Central memory CD8-positive, alpha-beta T cell (primary cell): ENCODE data around the gene CCDC88B.

Source experiments
- ATAC-seq: fragments of 150-1000 bp; cut with Tn5 transposase; replicated peaks from 2 replicates; pipeline ENCODE4 v1.10.0; 2022; ENCODE audit warnings: mild to moderate bottlenecking, moderate FRiP score, moderate number of reproducible peaks; ENCODE audit not compliant: poor library complexity, severe bottlenecking; ENCODE audit errors: extremely low read depth
- DNase-seq, 2 donors: peaks; one replicate each; pipeline ENCODE4 v3.0.0; 2021; ENCODE audit warnings: low spot score in 2 of 2
- H3K27ac Mint-ChIP-seq: one replicate; pipeline ENCODE4 v1.8.0; 2022; ENCODE audit warnings: low read depth, mild to moderate bottlenecking, moderate library complexity, mixed read lengths
- H3K27me3 Mint-ChIP-seq: one replicate; pipeline ENCODE4 v1.8.0; 2022; ENCODE audit warnings: mixed read lengths
- H3K36me3 Mint-ChIP-seq: one replicate; pipeline ENCODE4 v1.8.0; 2022; ENCODE audit warnings: mild to moderate bottlenecking, moderate library complexity, mixed read lengths; ENCODE audit not compliant: insufficient read depth
- H3K4me1 Mint-ChIP-seq: one replicate; pipeline ENCODE4 v1.8.0; 2022; ENCODE audit warnings: mixed read lengths
- H3K4me3 Mint-ChIP-seq: one replicate; pipeline ENCODE4 v1.8.0; 2022; ENCODE audit warnings: mild to moderate bottlenecking, moderate library complexity, mixed read lengths
- H3K9me3 Mint-ChIP-seq: one replicate; pipeline ENCODE4 v1.8.0; 2022; ENCODE audit warnings: mixed read lengths

The CCDC88B gene

DNA sequence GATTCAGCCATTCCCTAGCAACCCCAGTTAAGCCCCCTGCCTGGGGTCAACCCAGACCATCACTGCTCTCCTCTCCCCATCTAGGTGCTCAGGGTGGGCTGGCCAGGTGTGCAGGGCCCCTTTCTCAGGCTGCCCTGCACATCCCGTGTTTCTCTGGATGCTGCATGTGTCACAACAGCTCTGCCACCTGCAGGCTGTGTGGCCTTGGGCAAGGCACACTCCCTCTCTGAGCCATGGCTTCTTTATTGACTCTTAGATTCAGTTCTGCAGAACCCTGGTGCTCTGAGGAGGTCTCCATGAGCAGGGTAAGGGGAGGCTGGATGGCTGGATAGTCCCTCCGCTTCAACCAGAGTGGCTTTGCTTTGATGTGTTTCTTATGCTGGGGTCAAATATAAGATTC, 43.6 kb downstream of the CCDC88B start:
- Mint-ChIP-seq H3K36me3 (peaks cover 2% of the 10 kb centered on the region), H3K9me3 (no peaks in the 10 kb centered on the region), H3K4me3 (no peak overlapping the region), H3K4me1 (peaks cover 11% of the 10 kb centered on the region), H3K27ac (no peak overlapping the region), H3K27me3 (no peaks in the 10 kb centered on the region)
- ATAC-seq (no peak), DNase-seq (no peak)

DNA sequence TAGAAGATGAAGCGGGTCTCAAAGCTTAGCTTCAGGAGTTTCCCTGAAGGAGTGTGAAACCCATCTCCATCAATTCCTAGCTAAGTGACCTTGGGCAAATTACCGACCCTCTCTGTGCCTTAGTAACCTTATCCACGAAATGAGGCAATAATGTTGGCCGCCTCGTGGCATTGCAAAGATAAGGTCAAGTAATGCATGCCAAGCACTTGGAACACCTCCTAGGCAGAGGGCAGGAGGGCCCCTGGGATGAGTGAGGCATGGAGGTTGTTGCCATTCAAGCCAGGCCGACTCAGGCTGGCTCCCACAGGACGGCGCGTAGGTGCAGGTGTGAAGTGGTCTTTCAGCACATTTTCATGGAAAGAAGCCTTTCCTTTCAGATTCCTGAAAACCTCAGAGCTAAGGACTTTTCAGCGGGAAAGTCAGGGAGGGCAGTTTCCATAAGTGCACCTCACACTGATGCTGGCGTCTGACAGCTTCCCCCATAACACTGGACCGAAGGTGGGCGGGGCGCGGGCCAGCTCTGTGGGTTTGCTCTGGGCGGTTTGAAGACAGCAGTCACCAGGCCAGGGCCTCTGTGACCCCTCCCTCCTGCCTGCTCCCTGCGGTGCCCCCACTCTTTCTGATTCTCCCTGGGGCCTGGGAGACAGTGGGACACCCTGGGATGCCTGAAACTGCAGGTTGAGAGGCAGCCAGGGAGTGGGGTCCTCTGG, 44.2 kb downstream of the CCDC88B start:
- Mint-ChIP-seq H3K36me3 (peaks cover 2% of the 10 kb centered on the region), H3K27me3 (no peaks in the 10 kb centered on the region), H3K4me1 (peaks cover 11% of the 10 kb centered on the region), H3K27ac (no peak overlapping the region), H3K9me3 (no peaks in the 10 kb centered on the region), H3K4me3 (no peak overlapping the region)
- DNase-seq (no peak), ATAC-seq (no peak)

DNA sequence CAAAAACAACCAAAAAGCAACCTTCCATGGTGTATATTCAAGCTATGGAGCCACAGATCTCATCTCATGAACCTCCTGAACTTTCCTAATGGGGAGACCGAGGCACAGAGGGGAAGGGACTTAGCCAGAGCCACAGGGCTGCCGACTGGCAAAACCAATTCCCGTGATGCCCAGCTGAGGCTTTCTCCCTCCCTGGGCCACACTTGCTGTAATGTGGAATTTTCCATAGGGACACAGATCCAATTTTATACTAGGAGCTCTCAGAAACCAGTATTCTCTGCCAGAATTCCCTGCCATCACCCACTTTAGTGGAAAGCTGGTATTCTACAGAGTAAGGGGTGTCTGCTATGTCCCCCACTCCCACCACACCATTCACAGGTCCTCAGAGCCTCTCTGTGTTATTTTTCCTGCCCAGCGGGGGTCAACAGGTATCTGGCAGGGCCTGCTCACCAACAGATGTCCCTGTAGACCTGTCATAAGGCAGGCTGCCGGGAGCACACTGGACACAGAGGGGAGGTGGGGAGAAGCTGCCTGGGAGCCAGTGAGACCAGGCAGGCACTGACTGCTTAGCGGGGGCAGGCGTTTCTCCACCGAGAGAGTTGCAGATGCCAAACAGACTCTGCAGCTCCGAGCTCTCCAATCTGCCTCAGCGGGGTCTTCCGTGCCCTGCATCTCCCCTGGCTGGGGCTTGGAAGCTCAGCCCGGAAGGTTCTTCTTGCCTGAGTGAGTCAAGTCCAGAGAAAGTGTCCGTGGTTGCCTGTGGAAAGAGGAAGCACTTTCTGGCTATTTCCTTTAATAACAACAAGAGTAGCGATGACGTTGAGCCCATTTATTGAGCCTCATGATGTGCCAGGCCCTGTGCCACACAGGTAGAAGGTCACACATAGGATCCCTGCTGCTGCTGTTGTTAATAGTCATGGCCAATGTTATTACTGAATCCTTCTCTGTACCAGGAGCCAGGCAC, 45.3 kb downstream of the CCDC88B start:
- ATAC-seq (no peak), DNase-seq (no peak)
- peaks cover 19% of the 10 kb centered on the region for H3K4me1 Mint-ChIP-seq
- H3K36me3 Mint-ChIP-seq = peaks cover 2% of the 10 kb centered on the region
- no peak overlapping the region for H3K4me3 Mint-ChIP-seq
- H3K27ac Mint-ChIP-seq = no peak overlapping the region
- no peaks in the 10 kb centered on the region for H3K9me3 Mint-ChIP-seq
- H3K27me3 Mint-ChIP-seq = no peaks in the 10 kb centered on the region

DNA sequence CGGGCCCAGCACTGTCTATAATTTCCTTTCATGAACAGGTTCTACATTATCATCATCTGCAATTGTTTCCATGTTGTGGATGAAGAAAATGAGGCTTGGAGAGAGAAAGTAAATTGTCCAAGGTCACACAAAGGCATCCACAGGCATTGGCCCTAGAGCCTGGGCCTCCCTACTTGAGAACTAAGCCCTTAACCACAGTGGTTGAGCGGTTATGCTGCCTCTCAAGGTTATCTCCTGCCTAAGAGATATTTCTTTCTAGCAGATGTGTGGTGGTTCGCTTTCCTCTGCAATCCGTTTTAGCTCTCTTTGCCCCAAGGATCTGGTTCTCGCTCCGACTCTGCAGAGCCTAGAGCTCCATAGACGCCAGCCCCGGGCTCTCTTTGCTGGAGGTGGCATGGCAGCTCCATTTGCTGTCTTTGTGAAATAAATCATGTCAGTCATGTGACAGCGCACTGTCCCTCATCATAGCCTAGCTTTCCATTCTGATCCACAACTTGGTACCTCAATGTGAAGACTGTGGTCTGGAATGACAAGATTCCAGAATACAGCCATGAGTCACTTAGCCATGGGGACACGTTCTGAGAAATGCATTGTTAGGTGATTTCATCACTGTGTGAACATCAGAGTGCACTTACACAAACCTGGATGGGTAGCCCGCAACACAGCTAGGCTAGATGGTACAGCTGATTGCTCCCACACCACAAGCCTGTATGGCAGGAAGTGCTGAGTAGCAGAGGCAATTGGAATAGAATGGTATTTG, 46.1 kb downstream of the CCDC88B start:
- DNase-seq (no peak), ATAC-seq (peak; percentile 57)
- Mint-ChIP-seq H3K4me1 (peaks cover 28% of the 10 kb centered on the region), H3K27me3 (no peaks in the 10 kb centered on the region), H3K9me3 (no peaks in the 10 kb centered on the region), H3K36me3 (peaks cover 2% of the 10 kb centered on the region), H3K27ac (peak overlapping the region; percentile 22), H3K4me3 (no peak overlapping the region)

DNA sequence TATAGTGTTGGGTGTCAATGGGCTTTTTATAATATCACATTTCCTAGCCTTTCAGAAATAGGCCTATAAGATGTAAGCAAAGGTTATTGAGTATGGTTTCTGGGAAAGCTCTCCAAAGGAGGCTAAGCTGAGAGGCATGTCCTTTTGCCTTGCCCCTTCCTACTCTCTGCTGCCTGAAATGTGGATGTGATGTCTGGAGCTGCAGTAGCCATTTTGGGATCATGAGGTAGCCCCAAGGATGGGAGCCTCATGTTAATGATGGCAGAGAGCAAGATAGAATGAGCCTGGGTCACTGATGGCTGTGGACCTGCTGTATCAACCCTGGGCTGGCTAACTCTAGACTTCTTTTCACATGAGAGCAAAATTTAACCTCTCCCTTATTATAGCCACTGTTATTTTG, 47.9 kb downstream of the CCDC88B start:
- Mint-ChIP-seq H3K4me1 (peaks cover 35% of the 10 kb centered on the region), H3K9me3 (no peaks in the 10 kb centered on the region), H3K36me3 (peaks cover under 1% of the 10 kb centered on the region), H3K27me3 (no peaks in the 10 kb centered on the region), H3K4me3 (no peak overlapping the region), H3K27ac (no peak overlapping the region)
- DNase-seq (no peak), ATAC-seq (no peak)

DNA sequence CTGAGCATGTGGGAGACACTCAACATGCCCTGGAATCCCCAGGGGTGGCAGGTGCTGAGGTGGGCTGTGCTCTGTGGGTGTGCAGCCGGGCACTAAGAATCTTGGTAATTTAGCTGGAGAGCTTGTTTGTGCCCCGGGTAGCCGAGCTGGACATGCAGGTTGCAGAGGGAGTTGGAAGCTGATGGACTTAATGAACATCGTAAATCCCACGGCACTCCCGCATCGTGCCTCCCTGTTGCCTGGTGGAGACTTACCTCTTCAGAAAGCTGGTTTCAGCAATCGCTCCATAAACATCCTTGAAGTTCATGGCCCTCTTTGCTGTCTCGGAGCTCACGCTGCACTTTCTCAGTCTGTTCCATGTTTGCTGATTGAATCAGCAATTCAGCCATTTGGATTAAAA, 48.9 kb downstream of the CCDC88B start:
- Mint-ChIP-seq H3K9me3 (no peaks in the 10 kb centered on the region), H3K4me1 (peaks cover 35% of the 10 kb centered on the region), H3K36me3 (no peaks in the 10 kb centered on the region), H3K27me3 (no peaks in the 10 kb centered on the region), H3K4me3 (no peak overlapping the region), H3K27ac (peak overlapping the region; percentile 1)
- ATAC-seq (no peak), DNase-seq (no peak)

DNA sequence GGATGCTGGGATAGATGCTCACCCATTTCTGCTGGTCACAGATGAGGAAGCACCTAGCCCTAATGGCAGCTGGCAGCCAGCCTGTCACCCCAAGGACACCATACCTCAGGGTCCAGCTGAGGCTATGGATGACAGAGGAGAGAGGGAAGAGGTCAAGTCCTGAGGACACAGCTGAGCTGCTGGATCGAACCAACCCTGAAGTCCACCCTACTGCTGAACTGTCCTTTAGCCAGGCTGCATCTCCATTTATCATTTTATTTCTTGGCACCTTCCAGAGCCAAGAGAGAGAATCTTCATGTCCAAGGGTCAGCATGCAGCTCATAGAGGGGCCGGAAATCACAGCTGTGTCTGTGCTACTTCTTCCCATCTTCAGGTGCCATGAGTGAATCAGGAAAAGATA, 49.8 kb downstream of the CCDC88B start:
- no peak for ATAC-seq
- DNase-seq = no peak
- Mint-ChIP-seq H3K4me1 (peaks cover 35% of the 10 kb centered on the region), H3K36me3 (no peaks in the 10 kb centered on the region), H3K4me3 (peak overlapping the region; percentile 72), H3K27me3 (peaks cover 2% of the 10 kb centered on the region), H3K27ac (peak overlapping the region; percentile 1), H3K9me3 (no peaks in the 10 kb centered on the region)

DNA sequence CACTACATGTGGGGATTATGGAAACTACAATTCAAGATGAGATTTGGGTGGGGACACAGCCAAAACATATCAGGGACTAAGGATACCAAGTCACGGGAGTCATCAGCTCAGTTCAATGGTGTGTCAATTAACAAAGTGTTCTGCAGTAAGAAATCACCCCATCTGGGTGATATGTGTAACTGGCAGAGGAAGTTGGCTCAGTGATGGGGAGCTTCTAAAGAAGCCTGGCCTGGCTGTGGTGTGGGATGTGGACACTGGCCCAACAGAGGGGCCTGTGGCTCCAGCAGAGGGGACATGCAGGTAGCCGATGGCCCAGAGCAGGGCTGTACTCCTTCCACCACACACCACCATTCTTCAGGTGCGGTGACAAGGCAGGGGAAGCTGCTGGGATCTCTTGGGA, 50.6 kb downstream of the CCDC88B start:
- DNase-seq = no peak
- peak overlapping the region; percentile 80 for H3K27ac Mint-ChIP-seq
- no peaks in the 10 kb centered on the region for H3K9me3 Mint-ChIP-seq
- H3K4me3 Mint-ChIP-seq = peak overlapping the region; percentile 72
- ATAC-seq = no peak
- H3K27me3 Mint-ChIP-seq = peaks cover 9% of the 10 kb centered on the region
- no peaks in the 10 kb centered on the region for H3K36me3 Mint-ChIP-seq
- H3K4me1 Mint-ChIP-seq = peaks cover 35% of the 10 kb centered on the region

DNA sequence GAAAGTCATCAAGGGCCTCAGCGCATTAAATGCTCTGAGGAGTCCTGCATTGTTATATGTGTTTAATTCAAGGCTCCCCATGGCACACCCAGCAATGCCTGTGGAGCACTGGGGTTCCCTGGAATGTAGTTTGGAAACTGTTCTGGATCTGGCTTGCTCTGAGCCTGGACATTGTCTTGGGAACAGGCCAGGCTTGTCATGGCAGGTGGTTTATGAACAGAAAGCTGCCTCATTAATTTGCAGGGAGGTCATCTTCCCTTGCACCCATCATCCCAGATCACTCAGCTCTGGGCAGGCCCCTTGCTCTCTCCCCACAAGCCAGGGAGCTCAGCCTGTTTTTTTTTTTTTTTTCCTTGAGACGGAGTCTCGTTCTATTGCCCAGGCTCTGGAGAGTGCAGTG, 51.8 kb downstream of the CCDC88B start:
- Mint-ChIP-seq H3K27me3 (peaks cover 18% of the 10 kb centered on the region), H3K9me3 (no peaks in the 10 kb centered on the region), H3K4me3 (no peak overlapping the region), H3K36me3 (no peaks in the 10 kb centered on the region), H3K4me1 (peaks cover 27% of the 10 kb centered on the region), H3K27ac (no peak overlapping the region)
- ATAC-seq = no peak
- no peak for DNase-seq

DNA sequence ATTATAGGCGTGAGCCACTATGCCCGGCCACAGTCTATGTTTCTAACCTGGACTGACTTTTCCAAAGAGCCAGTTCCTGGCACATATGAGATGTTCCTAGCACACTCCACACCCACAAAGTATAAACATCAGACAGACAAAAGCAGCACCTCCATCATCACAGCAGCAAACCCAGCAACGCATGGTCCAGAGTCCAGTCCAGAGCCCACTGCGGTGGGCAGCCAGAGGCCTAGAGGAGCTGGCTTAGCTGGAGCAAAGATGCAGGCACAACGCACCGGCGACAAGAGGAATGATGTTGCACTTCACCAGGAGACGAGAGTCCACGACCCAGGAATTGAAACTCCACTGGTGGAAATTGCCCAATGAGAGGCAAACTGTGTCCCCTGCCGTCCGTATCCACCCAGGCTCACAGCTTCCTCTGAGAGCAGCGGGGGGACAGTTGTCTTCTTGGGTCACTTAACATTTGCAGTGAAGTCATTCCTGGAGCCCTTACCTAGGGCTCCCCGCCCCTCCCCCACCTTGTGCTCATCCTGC, 55.6 kb downstream of the CCDC88B start:
- Mint-ChIP-seq H3K4me3 (no peak overlapping the region), H3K27ac (no peak overlapping the region), H3K9me3 (no peaks in the 10 kb centered on the region), H3K27me3 (peaks cover 18% of the 10 kb centered on the region), H3K36me3 (no peaks in the 10 kb centered on the region), H3K4me1 (peaks cover 12% of the 10 kb centered on the region)
- no peak for ATAC-seq
- no peak for DNase-seq

DNA sequence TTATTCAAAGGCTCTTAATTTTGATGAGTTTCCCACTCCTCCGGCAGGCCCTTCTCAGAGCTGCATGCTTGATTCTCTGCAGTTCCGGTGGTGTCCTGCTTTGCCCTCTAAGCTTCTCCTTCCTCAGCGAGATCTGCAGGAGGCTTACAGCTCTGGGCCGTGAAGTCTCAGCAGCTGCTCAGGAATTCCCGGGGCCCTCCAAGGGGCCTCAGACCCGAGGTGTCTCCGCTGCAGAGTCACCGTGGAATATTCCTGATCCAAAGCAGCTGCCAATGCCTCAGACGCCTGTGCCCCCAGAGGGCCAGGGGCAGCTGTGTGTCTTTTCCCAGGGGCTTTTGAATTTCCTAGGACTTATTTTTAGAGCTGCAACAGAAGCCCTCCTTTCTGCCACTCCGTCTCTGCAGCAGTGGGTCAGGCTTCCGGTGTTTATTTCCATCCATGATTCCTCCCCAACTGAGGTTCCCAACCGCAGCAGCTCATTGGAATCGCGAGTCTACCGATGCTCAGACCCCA, 56.1 kb downstream of the CCDC88B start:
- no peaks in the 10 kb centered on the region for H3K36me3 Mint-ChIP-seq
- DNase-seq (no peak), ATAC-seq (no peak)
- no peak overlapping the region for H3K27ac Mint-ChIP-seq
- peaks cover 18% of the 10 kb centered on the region for H3K27me3 Mint-ChIP-seq
- no peaks in the 10 kb centered on the region for H3K9me3 Mint-ChIP-seq
- peaks cover 7% of the 10 kb centered on the region for H3K4me1 Mint-ChIP-seq
- H3K4me3 Mint-ChIP-seq = no peak overlapping the region

DNA sequence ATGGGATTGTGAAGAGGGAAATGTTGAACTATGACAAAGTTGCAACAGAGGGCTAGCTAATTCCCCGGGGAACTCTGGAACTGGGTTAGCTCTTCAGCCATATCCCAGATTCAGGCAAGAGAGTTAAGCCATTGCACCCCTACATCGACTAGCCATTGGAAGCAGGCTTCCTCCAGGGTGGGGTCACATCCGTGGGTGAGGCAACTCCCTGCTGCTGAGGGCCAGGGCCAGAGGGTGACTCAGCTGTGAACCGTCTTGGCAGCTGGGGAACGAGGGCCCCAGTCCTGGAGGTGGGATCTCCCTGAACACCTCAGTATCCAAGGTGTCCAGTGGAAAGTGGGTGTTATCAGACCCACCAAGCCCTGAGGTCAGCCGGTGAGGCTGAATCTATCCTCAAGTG, 60.1 kb downstream of the CCDC88B start:
- Mint-ChIP-seq H3K4me3 (no peak overlapping the region), H3K36me3 (no peaks in the 10 kb centered on the region), H3K27ac (no peak overlapping the region), H3K4me1 (no peaks in the 10 kb centered on the region), H3K27me3 (peaks cover 26% of the 10 kb centered on the region), H3K9me3 (no peaks in the 10 kb centered on the region)
- no peak for DNase-seq
- no peak for ATAC-seq
